H9 (cell line): ENCODE data around the gene ADH1B. TPM values are rescaled to one million over a fixed set of nuclear protein-coding genes. Genes with fewer than 3 reads are reported as not detected.

Experiments
- DNase-seq: peaks from one replicate; pipeline ENCODE4 v3.0.0-alpha.2; 2017
- H2AFZ ChIP-seq: one replicate; pipeline ENCODE4 v1.6.1; 2013; ENCODE audit warnings: mild to moderate bottlenecking, low read length, control low read depth, moderate library complexity
- H2AK5ac ChIP-seq: 2 replicates; pipeline ENCODE4 v1.6.1; 2013; ENCODE audit warnings: low read length, control low read depth, mixed read lengths; ENCODE audit not compliant: insufficient read length
- H2BK120ac ChIP-seq: one replicate; pipeline ENCODE4 v1.6.1; 2013; ENCODE audit warnings: low read depth, mild to moderate bottlenecking, low read length, control low read depth, inconsistent platforms; ENCODE audit not compliant: poor library complexity, severe bottlenecking
- H2BK12ac ChIP-seq: 2 replicates; pipeline ENCODE4 v1.6.1; 2013; ENCODE audit warnings: low read length, control low read depth, mixed read lengths, low read depth; ENCODE audit not compliant: insufficient read length
- H2BK15ac ChIP-seq: 2 replicates; pipeline ENCODE4 v1.6.1; 2013; ENCODE audit warnings: low read depth, low read length, control low read depth
- H2BK20ac ChIP-seq: one replicate; pipeline ENCODE4 v1.6.1; 2013; ENCODE audit warnings: low read depth, mild to moderate bottlenecking, low read length, control low read depth, inconsistent platforms; ENCODE audit not compliant: poor library complexity, severe bottlenecking
- H2BK5ac ChIP-seq: 2 replicates; pipeline ENCODE4 v1.6.1; 2013; ENCODE audit warnings: low read length, control low read depth, mixed read lengths; ENCODE audit not compliant: insufficient read length
- H3K14ac ChIP-seq: 2 replicates; pipeline ENCODE4 v1.6.1; 2013; ENCODE audit warnings: low read length, control low read depth; ENCODE audit not compliant: insufficient read depth
- H3K18ac ChIP-seq: 2 replicates; pipeline ENCODE4 v1.6.1; 2013; ENCODE audit warnings: low read depth, mild to moderate bottlenecking, mixed read lengths, low read length, control low read depth; ENCODE audit not compliant: insufficient read length
- H3K23ac ChIP-seq: 2 replicates; pipeline ENCODE4 v1.6.1; 2013; ENCODE audit warnings: low read length, control low read depth, mixed read lengths, low read depth; ENCODE audit not compliant: insufficient read length
- H3K23me2 ChIP-seq: 2 replicates; pipeline ENCODE4 v1.6.1; 2013; ENCODE audit warnings: low read depth, mild to moderate bottlenecking, mixed read lengths, low read length, control low read depth; ENCODE audit not compliant: insufficient read length, poor library complexity, severe bottlenecking
- H3K27ac ChIP-seq: 2 replicates; pipeline ENCODE4 v1.5.1; 2013; ENCODE audit warnings: low read length, control low read depth, mixed read lengths, low read depth; ENCODE audit not compliant: insufficient read length
- H3K27me3 ChIP-seq: 2 replicates; pipeline ENCODE4 v1.6.1; 2013; ENCODE audit warnings: low read length, control low read depth, inconsistent platforms; ENCODE audit not compliant: insufficient read depth
- H3K4ac ChIP-seq: 2 replicates; pipeline ENCODE4 v1.6.1; 2013; ENCODE audit warnings: low read depth, mild to moderate bottlenecking, control low read depth, inconsistent platforms, low read length, moderate library complexity
- H3K4me1 ChIP-seq: 2 replicates; pipeline ENCODE4 v1.6.1; 2013; ENCODE audit warnings: low read length, control low read depth, inconsistent platforms; ENCODE audit not compliant: insufficient read depth
- H3K4me2 ChIP-seq: 2 replicates; pipeline ENCODE4 v1.6.1; 2013; ENCODE audit warnings: low read length, control low read depth, mixed read lengths; ENCODE audit not compliant: insufficient read length, insufficient read depth
- H3K56ac ChIP-seq: 2 replicates; pipeline ENCODE4 v1.6.1; 2013; ENCODE audit warnings: low read depth, mild to moderate bottlenecking, mixed read lengths, low read length, control low read depth; ENCODE audit not compliant: insufficient read length
- H3K79me1 ChIP-seq: 2 replicates; pipeline ENCODE4 v1.6.1; 2013; ENCODE audit warnings: low read depth, mild to moderate bottlenecking, moderate library complexity, low read length, control low read depth, inconsistent platforms; ENCODE audit not compliant: insufficient read depth, poor library complexity, severe bottlenecking
- H3K79me2 ChIP-seq: 2 replicates; pipeline ENCODE4 v1.6.1; 2013; ENCODE audit warnings: low read length, control low read depth, inconsistent platforms; ENCODE audit not compliant: insufficient read depth
- H3K9ac ChIP-seq: 2 replicates; pipeline ENCODE4 v1.6.1; 2013; ENCODE audit warnings: low read length, control low read depth, mixed read lengths; ENCODE audit not compliant: insufficient read length; ENCODE audit errors: extremely low read depth
- H3K9me3 ChIP-seq: one replicate; pipeline ENCODE4 v1.6.1; 2013; ENCODE audit warnings: low read depth, low read length, inconsistent platforms; ENCODE audit not compliant: control insufficient read depth
- H3T11ph ChIP-seq: one replicate; pipeline ENCODE4 v1.6.1; 2013; ENCODE audit warnings: mild to moderate bottlenecking, low read length, control low read depth, inconsistent platforms
- H4K20me1 ChIP-seq: one replicate; pipeline ENCODE4 v1.6.1; 2013; ENCODE audit not compliant: control insufficient read depth, insufficient read length, insufficient read depth
- H4K5ac ChIP-seq: 2 replicates; pipeline ENCODE4 v1.6.1; 2013; ENCODE audit warnings: low read depth, mild to moderate bottlenecking, mixed read lengths, low read length, control low read depth; ENCODE audit not compliant: insufficient read length
- H4K8ac ChIP-seq: replicated peaks from 2 replicates; pipeline ENCODE4 v1.6.1; 2013; ENCODE audit warnings: low read length, control low read depth, mixed read lengths, low read depth; ENCODE audit not compliant: insufficient read length
- H4K91ac ChIP-seq: 2 replicates; pipeline ENCODE4 v1.6.1; 2013; ENCODE audit warnings: low read depth, mild to moderate bottlenecking, moderate library complexity, mixed read lengths, low read length, control low read depth; ENCODE audit not compliant: insufficient read length
- H3K27ac Mint-ChIP-seq, 3 experiments: 2 replicates in 2 of 3; 3 replicates in 1 of 3; pipeline ENCODE4 v1.8.0; 2020 to 2021; ENCODE audit warnings: mixed read lengths in 3 of 3, mild to moderate bottlenecking in 1 of 3, moderate library complexity in 1 of 3
- H3K27me3 Mint-ChIP-seq: 2 replicates; pipeline ENCODE4 v1.8.0; 2021; ENCODE audit warnings: low read depth, mild to moderate bottlenecking, moderate library complexity, mixed read lengths
- H3K36me3 Mint-ChIP-seq, 3 experiments: 2 replicates in 2 of 3; 3 replicates in 1 of 3; pipeline ENCODE4 v1.8.0; 2020 to 2021; ENCODE audit warnings: low read depth in 3 of 3, mixed read lengths in 3 of 3; ENCODE audit not compliant: insufficient read depth in 1 of 3
- H3K4me1 Mint-ChIP-seq, 2 experiments: 2 replicates each; pipeline ENCODE4 v1.8.0; 2020; ENCODE audit warnings: mixed read lengths in 2 of 2
- H3K4me3 Mint-ChIP-seq, 2 experiments: 2 replicates in 1 of 2; 3 replicates in 1 of 2; pipeline ENCODE4 v1.8.0; 2020 to 2021; ENCODE audit warnings: mild to moderate bottlenecking in 2 of 2, mixed read lengths in 2 of 2, moderate library complexity in 1 of 2
- H3K9me3 Mint-ChIP-seq, 2 experiments: 2 replicates in 1 of 2; 3 replicates in 1 of 2; pipeline ENCODE4 v1.8.0; 2020; ENCODE audit warnings: mild to moderate bottlenecking in 2 of 2, mixed read lengths in 2 of 2, moderate library complexity in 1 of 2
- total RNA-seq: library from RNA; stranded (reverse); gene quantifications from 2 replicates; pipeline ENCODE4 v1.2.1, GENCODE V29; 2021
- TF ChIP-seq, protein P1 (sequence below): fragments of 200-600 bp; sonication (generic); conservative IDR thresholded peaks from 3 replicates; pipeline ENCODE4 v1.8.0; 2021; ENCODE audit warnings: antibody characterized with exemption, mild to moderate bottlenecking

ADH1B gene
- total RNA-seq, 1 experiment from 2014 or later = not detected

DNA sequence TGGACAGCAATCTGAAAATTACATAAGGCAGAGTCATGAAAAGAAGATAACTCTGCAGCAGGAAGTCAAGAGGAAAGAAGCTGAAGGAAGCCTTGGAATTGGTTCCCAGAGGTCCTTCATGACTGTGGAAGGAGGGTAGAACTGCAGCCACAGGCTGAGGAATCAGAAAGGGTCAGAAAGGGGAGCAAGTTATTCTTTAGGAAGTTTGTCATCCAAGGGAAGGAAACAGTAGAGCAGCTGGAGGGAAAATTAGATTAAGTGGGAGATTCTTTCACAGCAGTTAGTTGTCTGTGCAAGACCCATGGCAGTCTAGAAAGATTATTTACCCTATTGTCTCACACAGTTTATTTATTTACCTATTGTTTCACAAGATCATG lies 40.7 kb upstream of the ADH1B start:
- TF ChIP-seq, protein P1, sequence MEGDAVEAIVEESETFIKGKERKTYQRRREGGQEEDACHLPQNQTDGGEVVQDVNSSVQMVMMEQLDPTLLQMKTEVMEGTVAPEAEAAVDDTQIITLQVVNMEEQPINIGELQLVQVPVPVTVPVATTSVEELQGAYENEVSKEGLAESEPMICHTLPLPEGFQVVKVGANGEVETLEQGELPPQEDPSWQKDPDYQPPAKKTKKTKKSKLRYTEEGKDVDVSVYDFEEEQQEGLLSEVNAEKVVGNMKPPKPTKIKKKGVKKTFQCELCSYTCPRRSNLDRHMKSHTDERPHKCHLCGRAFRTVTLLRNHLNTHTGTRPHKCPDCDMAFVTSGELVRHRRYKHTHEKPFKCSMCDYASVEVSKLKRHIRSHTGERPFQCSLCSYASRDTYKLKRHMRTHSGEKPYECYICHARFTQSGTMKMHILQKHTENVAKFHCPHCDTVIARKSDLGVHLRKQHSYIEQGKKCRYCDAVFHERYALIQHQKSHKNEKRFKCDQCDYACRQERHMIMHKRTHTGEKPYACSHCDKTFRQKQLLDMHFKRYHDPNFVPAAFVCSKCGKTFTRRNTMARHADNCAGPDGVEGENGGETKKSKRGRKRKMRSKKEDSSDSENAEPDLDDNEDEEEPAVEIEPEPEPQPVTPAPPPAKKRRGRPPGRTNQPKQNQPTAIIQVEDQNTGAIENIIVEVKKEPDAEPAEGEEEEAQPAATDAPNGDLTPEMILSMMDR = no peak
- no peak overlapping the region for H2AFZ ChIP-seq
- H3K79me2 ChIP-seq = no peaks in the 10 kb centered on the region
- no peaks in the 10 kb centered on the region for H3K27me3 ChIP-seq
- no peak for DNase-seq
- no peak overlapping the region for H3K14ac ChIP-seq
- H2BK120ac ChIP-seq = no peak overlapping the region
- no peak overlapping the region for H2BK15ac ChIP-seq
- no peak overlapping the region for H3T11ph ChIP-seq
- H2AK5ac ChIP-seq = no peak overlapping the region
- no peak overlapping the region for H2BK12ac ChIP-seq
- no peak overlapping the region for H3K23ac ChIP-seq
- no peak overlapping the region for H3K27ac Mint-ChIP-seq
- H3K27me3 Mint-ChIP-seq = no peaks in the 10 kb centered on the region
- no peak overlapping the region for H3K56ac ChIP-seq
- no peak overlapping the region for H3K18ac ChIP-seq
- no peaks in the 10 kb centered on the region for H3K4me1 ChIP-seq
- H4K91ac ChIP-seq = no peak overlapping the region
- no peak overlapping the region for H3K27ac ChIP-seq
- H2BK20ac ChIP-seq = no peak overlapping the region
- no peak overlapping the region for H3K4me3 Mint-ChIP-seq
- H3K36me3 Mint-ChIP-seq = peaks cover 3 to 10% (median 4%) of the 10 kb centered on the region in 3 experiments; a peak in 3 of 7 replicates
- H3K23me2 ChIP-seq = no peaks in the 10 kb centered on the region
- H2BK5ac ChIP-seq = no peak overlapping the region
- H3K4me2 ChIP-seq = no peak overlapping the region
- H4K20me1 ChIP-seq = no peaks in the 10 kb centered on the region
- H3K9me3 ChIP-seq = no peaks in the 10 kb centered on the region
- no peak overlapping the region for H4K5ac ChIP-seq
- H4K8ac ChIP-seq = no peak overlapping the region
- no peaks in the 10 kb centered on the region for H3K79me1 ChIP-seq
- H3K9ac ChIP-seq = no peak overlapping the region
- H3K4ac ChIP-seq = no peak overlapping the region
- H3K4me1 Mint-ChIP-seq = no peaks in the 10 kb centered on the region
- H3K9me3 Mint-ChIP-seq = peaks cover 22 to 33% of the 10 kb centered on the region in 2 experiments
